Left lung (tissue), 10 donors: ENCODE data around the gene GALNT16. TPM values are rescaled to one million over a fixed set of nuclear protein-coding genes. Genes with fewer than 3 reads are reported as not detected.
"Not testable (repeated sequence)": the region's sequence is repeated elsewhere in the genome, so short reads cannot be mapped to it uniquely, and the experiment has no call there.

Experiments
- ATAC-seq: fragments of 200-7000 bp; cut with Tn5 transposase; one replicate; pipeline ENCODE4 v1.9.1; 2020; ENCODE audit warnings: moderate library complexity
- DNase-seq, 4 donors: peaks; one replicate each; pipeline ENCODE4 v3.0.0-alpha.2; 2013 to 2020
- H3K27ac ChIP-seq, 2 donors: fragments of 200-600 bp; sonication (generic) in 1 of 2; one replicate each; pipeline versions ENCODE4 v1.5.0 to v1.8.0; 2020 to 2021
- H3K27me3 ChIP-seq, 2 donors: fragments of 200-600 bp; sonication (generic) in 1 of 2; one replicate each; pipeline versions ENCODE4 v1.5.0 to v1.8.0; 2020 to 2021
- H3K36me3 ChIP-seq, 2 donors: fragments of 200-600 bp; sonication (generic) in 1 of 2; one replicate each; pipeline versions ENCODE4 v1.5.0 to v1.8.0; 2020 to 2021
- H3K4me1 ChIP-seq, 2 donors: fragments of 200-600 bp; one replicate each; pipeline ENCODE4 v1.8.0; 2021
- H3K4me3 ChIP-seq, 2 donors: fragments of 200-600 bp; sonication (generic) in 1 of 2; one replicate each; pipeline versions ENCODE4 v1.5.0 to v1.8.0; 2020 to 2021; ENCODE audit warnings: mild to moderate bottlenecking in 1 of 2
- H3K9me3 ChIP-seq, 2 donors: fragments of 200-600 bp; sonication (generic) in 1 of 2; one replicate each; pipeline versions ENCODE4 v1.5.0 to v1.8.0; 2020 to 2021
- CTCF ChIP-seq, 2 donors: fragments of 200-600 bp; sonication (generic) in 1 of 2; IDR thresholded peaks; one replicate each; pipeline versions ENCODE4 v1.5.0 to v1.8.0; 2021; ENCODE audit warnings: antibody characterized with exemption in 2 of 2
- intact Hi-C, 2 donors: fragments of 100-400 bp; cut with DNase I; formaldehyde crosslinking; loops; one replicate each; pipeline versions ENCODE4 v1.11.2 to v1.14.2; 2022
- polyA plus RNA-seq, 6 donors: library from polyadenylated mRNA; unstranded; fragments of 120-200 nt; gene quantifications; one replicate each; pipeline ENCODE4 v1.2.1, GENCODE V29; 2013; ENCODE audit not compliant: insufficient read length in 6 of 6
- total RNA-seq, 2 donors: library from RNA; stranded (reverse); fragmentation: NEBNext Ultra II Directional; extraction: Animal tissue kit (Norgen Biotek cat#: 25700); gene quantifications; one replicate each; pipeline ENCODE4 v1.2.1, GENCODE V29; 2021
- donor health status: DM: no; HTN: yes; CAD: no.
- donor health status: DM: no; HTN: no; CAD: no.

GALNT16 gene
- total and polyA plus RNA-seq, 8 donors: 2.4 to 5.0 (median 3.7) TPM

- Histone ChIP-seq H3K27me3 (no peaks in the 10 kb centered on the region), H3K9me3 (no peaks in the 10 kb centered on the region), H3K4me3 (no peak overlapping the region), H3K27ac (no peak overlapping the region), H3K36me3 (peaks cover 0 to 88% of the 10 kb centered on the region in 2 donors), H3K4me1 (peaks cover 0 to 21% of the 10 kb centered on the region in 2 donors)
- ATAC-seq: no peak
- no peak for DNase-seq
- intact Hi-C loops: no loop called here
- no peak for TF ChIP-seq CTCF (IDR thresholded peaks at IDR 0.05)
Observed at GRCh38 chr14:69387311-69387710, 127.4 kb downstream of the GALNT16 start.

GRCh38 chr14:69391400-69391799, 131.4 kb downstream of the GALNT16 start:
- peaks cover 0 to 96% of the 10 kb centered on the region in 2 donors for H3K36me3 ChIP-seq
- H3K27ac ChIP-seq, intact Hi-C loops, H3K4me3 ChIP-seq, H3K9me3 ChIP-seq, ATAC-seq, H3K27me3 ChIP-seq, DNase-seq: not testable (repeated sequence)
- peaks cover 0 to 38% of the 10 kb centered on the region in 2 donors for H3K4me1 ChIP-seq

DNA sequence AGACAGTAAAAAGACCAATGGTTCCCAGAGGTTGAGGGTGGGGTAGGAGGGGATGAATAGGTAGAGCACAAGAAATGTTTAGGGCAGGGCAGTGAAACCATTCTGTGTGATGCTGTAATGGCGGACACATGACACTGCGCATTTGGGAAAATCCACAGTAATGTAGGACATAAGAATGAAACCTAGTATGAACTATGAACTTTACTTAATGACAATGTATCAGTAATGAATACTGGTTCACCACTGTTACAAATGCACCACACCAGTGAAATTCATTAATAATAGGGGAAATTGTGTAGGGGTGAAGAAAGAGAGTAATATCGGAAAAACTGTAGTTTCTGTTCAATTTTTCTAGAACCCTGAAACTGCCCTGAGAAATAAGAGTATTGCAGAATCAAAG, 132.5 kb downstream of the GALNT16 start:
- no peak for TF ChIP-seq CTCF (IDR thresholded peaks at IDR 0.05)
- Histone ChIP-seq H3K9me3 (no peaks in the 10 kb centered on the region), H3K27ac (no peak overlapping the region), H3K4me1 (peaks cover 6 to 44% of the 10 kb centered on the region in 2 donors), H3K27me3 (no peaks in the 10 kb centered on the region), H3K4me3 (no peak overlapping the region), H3K36me3 (peaks cover 0 to 85% of the 10 kb centered on the region in 2 donors)
- intact Hi-C loops: no loop called here
- DNase-seq: no peak
- no peak for ATAC-seq

- ATAC-seq: no peak
- intact Hi-C loops: no loop called here
- Histone ChIP-seq H3K9me3 (no peaks in the 10 kb centered on the region), H3K36me3 (peaks cover 0 to 53% of the 10 kb centered on the region in 2 donors), H3K4me1 (peaks cover 24 to 60% of the 10 kb centered on the region in 2 donors), H3K27ac (no peak overlapping the region), H3K27me3 (no peaks in the 10 kb centered on the region), H3K4me3 (no peak overlapping the region)
- TF ChIP-seq CTCF (IDR thresholded peaks at IDR 0.05): no peak
- no peak for DNase-seq
Observed at GRCh38 chr14:69395929-69396328, 136.0 kb downstream of the GALNT16 start.

- Histone ChIP-seq H3K36me3 (peaks cover 0 to 30% of the 10 kb centered on the region in 2 donors), H3K9me3 (no peaks in the 10 kb centered on the region), H3K4me3 (peak within 1 kb of the TSS; percentile 84 to 91), H3K27me3 (no peaks in the 10 kb centered on the region), H3K27ac (peak within 1 kb of the TSS; percentile 89 to 95), H3K4me1 (peaks cover 33 to 55% of the 10 kb centered on the region in 2 donors)
- intact Hi-C loops: no loop called here
- ATAC-seq: peak; percentile 96
- peak; percentile 95 to 99 (median 98) for DNase-seq
- no peak for TF ChIP-seq CTCF (IDR thresholded peaks at IDR 0.05)
Observed at GRCh38 chr14:69398053-69398817, 138.3 kb downstream of the GALNT16 start, which contains the start of the genes ERH and SLC39A9. Gene ERH (minus strand): TSS chr14:69398299. CDS start chr14:69398233, 66 bp downstream. Gene SLC39A9 (plus strand): TSS chr14:69398692. CDS start chr14:69399370, 678 bp downstream.
